Spleen (tissue), 11 donors: ENCODE data around the gene CMIP. TPM values are rescaled to one million over a fixed set of nuclear protein-coding genes. Genes with fewer than 3 reads are reported as not detected.
A peak's percentile ranks its signal among the peaks of the same experiment; 100 is the strongest.

Experiments
- DNase-seq: peaks from one replicate; pipeline ENCODE4 v3.0.0-alpha.2; 2020
- H3K27ac ChIP-seq, 8 donors: fragments of 200-600 bp; sonication (generic) in 7 of 8; 1 replicate in 4 of 8; 2 replicates in 4 of 8; pipeline versions ENCODE4 v1.5.0 to v1.8.0; 2016 to 2021; ENCODE audit warnings: inconsistent platforms in 4 of 8, mild to moderate bottlenecking in 4 of 8, moderate library complexity in 1 of 8
- H3K27me3 ChIP-seq, 7 donors: fragments of 200-600 bp; sonication (generic) in 6 of 7; replicated peaks in 1 of 7; 1 replicate in 4 of 7; 2 replicates in 3 of 7; pipeline versions ENCODE4 v1.5.0 to v1.8.0; 2016 to 2021; ENCODE audit warnings: inconsistent platforms in 3 of 7, mild to moderate bottlenecking in 1 of 7
- H3K36me3 ChIP-seq, 6 donors: fragments of 200-600 bp; sonication (generic) in 5 of 6; 1 replicate in 4 of 6; 2 replicates in 2 of 6; pipeline versions ENCODE4 v1.5.0 to v1.8.0; 2016 to 2021; ENCODE audit warnings: inconsistent platforms in 2 of 6
- H3K4me1 ChIP-seq, 6 donors: fragments of 200-600 bp; sonication (generic) in 5 of 6; 1 replicate in 3 of 6; 2 replicates in 3 of 6; pipeline versions ENCODE4 v1.5.0 to v1.8.0; 2016 to 2021; ENCODE audit warnings: inconsistent platforms in 3 of 6
- H3K4me3 ChIP-seq, 8 donors: fragments of 200-600 bp; sonication (generic) in 7 of 8; 1 replicate in 4 of 8; 2 replicates in 4 of 8; pipeline versions ENCODE4 v1.5.0 to v1.8.0; 2016 to 2021; ENCODE audit warnings: inconsistent platforms in 4 of 8, mild to moderate bottlenecking in 4 of 8, moderate library complexity in 2 of 8
- H3K9me3 ChIP-seq, 8 donors: fragments of 200-600 bp; sonication (generic) in 7 of 8; 1 replicate in 4 of 8; 2 replicates in 4 of 8; pipeline versions ENCODE4 v1.5.0 to v1.8.0; 2016 to 2021; ENCODE audit warnings: inconsistent platforms in 4 of 8
- POLR2A ChIP-seq, 3 donors: fragments of 450-650 bp; IDR thresholded peaks; one replicate each; pipeline ENCODE4 v1.5.1; 2017; ENCODE audit warnings: antibody characterized with exemption in 3 of 3, mild to moderate bottlenecking in 1 of 3
- POLR2AphosphoS5 ChIP-seq, 3 donors: sonication (generic); formaldehyde crosslinking; IDR thresholded peaks; one replicate each; pipeline ENCODE4 v1.5.1; 2017; ENCODE audit warnings: antibody characterized with exemption in 3 of 3
- WGBS, 5 donors: extraction: QIAGEN DNeasy Blood & Tissue Kit in 3 of 5; methylation state at CpG; one replicate each; pipeline versions ENCODE4 v1.1.5 to v1.1.7; 2013 to 2018; 5-methylcytosine and 5-hydroxymethylcytosine counted together
- intact Hi-C: fragments of 100-400 bp; cut with DNase I; formaldehyde crosslinking; loops from one replicate; pipeline ENCODE4 v1.15.0; 2023; ENCODE audit warnings: low total_unique reads
- polyA plus RNA-seq, 3 donors: library from polyadenylated mRNA; stranded (reverse); fragments of 200-250 nt; gene quantifications; one replicate each; pipeline ENCODE4 v1.2.1, GENCODE V29; 2013
- total RNA-seq, 7 donors: library from RNA; depleted of rRNA in 3 of 7; stranded (reverse); fragments of >200 nt in 3 of 7; fragmentation: NEBNext Ultra II Directional in 4 of 7; extraction: Animal tissue kit (Norgen Biotek cat#: 25700) in 4 of 7; gene quantifications; one replicate each; pipeline versions ENCODE4 v1.1.0 to v1.2.1, GENCODE V29; 2016 to 2021
- TF ChIP-seq, protein P1 (sequence below), 11 experiments: fragments of 200-600 bp in 7 of 11; fragments of 450-650 bp in 4 of 11; sonication (generic) in 4 of 11; IDR thresholded peaks in 8 of 11; conservative IDR thresholded peaks in 3 of 11; 1 replicate in 7 of 11; 2 replicates in 4 of 11; pipeline versions ENCODE4 v1.4.0 to v1.8.0; 2016 to 2021; ENCODE audit warnings: antibody characterized with exemption in 11 of 11, inconsistent platforms in 4 of 11, mild to moderate bottlenecking in 1 of 11
- donor health status: healthy with polysubstance abuse.
- donor health status: DM: no; HTN: no; CAD: no; lungs with moderate emphysema.
- donor health status: DM: no; HTN: no; CAD: no.
- donor health status: Bipolar disorder and iron deficiency.
- donor health status: healthy.
- donor health status: DM: no; HTN: no; CAD: no.
- donor health status: DM: yes; HTN: yes; CAD: no.

The CMIP gene
- total and polyA plus RNA-seq, 10 donors = 6.0 to 107 (median 63.6) TPM

DNA sequence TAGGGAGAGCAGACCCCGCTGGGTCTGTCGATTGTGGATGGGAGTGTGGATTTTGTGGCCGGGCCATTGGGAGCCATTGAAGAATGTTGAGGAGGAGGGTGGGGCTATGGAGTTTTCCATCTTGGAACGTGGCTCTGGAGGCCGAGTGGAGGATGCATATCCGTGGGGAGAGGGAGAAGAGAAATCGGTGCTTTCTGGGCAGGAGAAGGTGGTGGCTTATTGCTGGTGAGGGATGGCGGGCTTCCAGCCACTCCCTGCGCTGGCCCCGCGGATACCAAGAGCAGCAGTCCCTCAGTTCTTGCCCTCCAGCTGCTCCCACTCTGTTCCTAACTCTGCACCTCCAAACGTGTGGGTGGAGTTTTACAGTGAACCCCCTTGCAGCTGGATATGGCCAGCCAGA is 162.4 kb downstream of the CMIP start:
- peaks cover 0 to 54% (median 16%) of the 10 kb centered on the region in 6 donors for H3K36me3 ChIP-seq
- no peak overlapping the region for H3K27ac ChIP-seq
- no peak overlapping the region for H3K4me3 ChIP-seq
- peaks cover 0 to 67% (median 26%) of the 10 kb centered on the region in 6 donors for H3K4me1 ChIP-seq
- TF ChIP-seq POLR2A (IDR thresholded peaks at IDR 0.05) = no peak
- TF ChIP-seq, protein P1, sequence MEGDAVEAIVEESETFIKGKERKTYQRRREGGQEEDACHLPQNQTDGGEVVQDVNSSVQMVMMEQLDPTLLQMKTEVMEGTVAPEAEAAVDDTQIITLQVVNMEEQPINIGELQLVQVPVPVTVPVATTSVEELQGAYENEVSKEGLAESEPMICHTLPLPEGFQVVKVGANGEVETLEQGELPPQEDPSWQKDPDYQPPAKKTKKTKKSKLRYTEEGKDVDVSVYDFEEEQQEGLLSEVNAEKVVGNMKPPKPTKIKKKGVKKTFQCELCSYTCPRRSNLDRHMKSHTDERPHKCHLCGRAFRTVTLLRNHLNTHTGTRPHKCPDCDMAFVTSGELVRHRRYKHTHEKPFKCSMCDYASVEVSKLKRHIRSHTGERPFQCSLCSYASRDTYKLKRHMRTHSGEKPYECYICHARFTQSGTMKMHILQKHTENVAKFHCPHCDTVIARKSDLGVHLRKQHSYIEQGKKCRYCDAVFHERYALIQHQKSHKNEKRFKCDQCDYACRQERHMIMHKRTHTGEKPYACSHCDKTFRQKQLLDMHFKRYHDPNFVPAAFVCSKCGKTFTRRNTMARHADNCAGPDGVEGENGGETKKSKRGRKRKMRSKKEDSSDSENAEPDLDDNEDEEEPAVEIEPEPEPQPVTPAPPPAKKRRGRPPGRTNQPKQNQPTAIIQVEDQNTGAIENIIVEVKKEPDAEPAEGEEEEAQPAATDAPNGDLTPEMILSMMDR (IDR thresholded peaks at IDR 0.05 in 8 of 11, conservative IDR thresholded peaks at IDR 0.05 in 3 of 11) = no peak
- no peak for TF ChIP-seq POLR2AphosphoS5 (IDR thresholded peaks at IDR 0.05)
- no peaks in the 10 kb centered on the region for H3K9me3 ChIP-seq
- 91 to 96% (median 94%) methylated on average over 12 of the region's 12 CpGs for WGBS, 5 donors
- no peak for DNase-seq
- H3K27me3 ChIP-seq = no peaks in the 10 kb centered on the region
- intact Hi-C loops = no loop called here

DNA sequence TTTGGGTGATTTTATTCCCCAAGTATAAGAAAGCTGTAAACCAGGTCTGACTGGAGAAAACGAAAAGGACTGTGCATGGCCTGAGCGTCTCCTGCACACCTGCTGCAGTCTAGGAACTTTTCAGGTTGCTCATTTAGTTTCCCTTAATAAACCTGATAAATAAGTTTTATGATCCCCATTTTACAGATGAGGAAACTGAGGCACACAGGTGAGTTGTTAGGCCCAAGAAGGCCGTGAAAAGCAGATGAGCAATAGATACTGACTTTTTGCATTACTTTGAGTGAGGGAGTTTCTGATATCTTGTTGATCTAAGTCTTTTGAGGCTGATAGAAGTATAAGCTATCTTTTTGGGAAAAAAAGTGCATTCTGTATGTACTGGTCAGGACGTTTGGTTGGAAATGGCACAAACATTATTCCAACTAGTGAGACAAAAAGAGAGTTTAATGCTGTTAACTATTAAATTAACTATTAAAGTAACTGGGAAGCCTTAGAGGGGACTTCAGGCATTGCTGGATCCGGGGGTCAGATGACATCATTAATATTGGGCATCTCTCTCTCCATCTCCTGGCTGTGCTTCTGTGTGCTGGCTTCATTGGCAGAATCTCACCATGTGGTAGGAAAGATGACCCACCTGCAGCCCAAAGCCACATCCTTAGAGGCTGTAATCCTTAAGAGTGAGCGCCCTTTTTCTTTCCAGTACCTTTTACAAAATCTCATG is 163.4 kb downstream of the CMIP start:
- H3K4me1 ChIP-seq = peaks cover 0 to 69% (median 34%) of the 10 kb centered on the region in 6 donors
- 87 to 94% (median 92%) methylated on average over 6 of the region's 6 CpGs for WGBS, 5 donors
- H3K9me3 ChIP-seq = no peaks in the 10 kb centered on the region
- TF ChIP-seq POLR2AphosphoS5 (IDR thresholded peaks at IDR 0.05) (no peak), POLR2A (IDR thresholded peaks at IDR 0.05) (no peak)
- TF ChIP-seq, protein P1 (IDR thresholded peaks at IDR 0.05 in 8 of 11, conservative IDR thresholded peaks at IDR 0.05 in 3 of 11) = no peak
- DNase-seq = no peak
- H3K4me3 ChIP-seq = no peak overlapping the region
- peak overlapping the region in 3 of 8 donors; percentile 33 to 59 (median 48) for H3K27ac ChIP-seq
- H3K27me3 ChIP-seq = no peaks in the 10 kb centered on the region
- intact Hi-C loops = no loop called here
- H3K36me3 ChIP-seq = peaks cover 0 to 64% (median 16%) of the 10 kb centered on the region in 6 donors

DNA sequence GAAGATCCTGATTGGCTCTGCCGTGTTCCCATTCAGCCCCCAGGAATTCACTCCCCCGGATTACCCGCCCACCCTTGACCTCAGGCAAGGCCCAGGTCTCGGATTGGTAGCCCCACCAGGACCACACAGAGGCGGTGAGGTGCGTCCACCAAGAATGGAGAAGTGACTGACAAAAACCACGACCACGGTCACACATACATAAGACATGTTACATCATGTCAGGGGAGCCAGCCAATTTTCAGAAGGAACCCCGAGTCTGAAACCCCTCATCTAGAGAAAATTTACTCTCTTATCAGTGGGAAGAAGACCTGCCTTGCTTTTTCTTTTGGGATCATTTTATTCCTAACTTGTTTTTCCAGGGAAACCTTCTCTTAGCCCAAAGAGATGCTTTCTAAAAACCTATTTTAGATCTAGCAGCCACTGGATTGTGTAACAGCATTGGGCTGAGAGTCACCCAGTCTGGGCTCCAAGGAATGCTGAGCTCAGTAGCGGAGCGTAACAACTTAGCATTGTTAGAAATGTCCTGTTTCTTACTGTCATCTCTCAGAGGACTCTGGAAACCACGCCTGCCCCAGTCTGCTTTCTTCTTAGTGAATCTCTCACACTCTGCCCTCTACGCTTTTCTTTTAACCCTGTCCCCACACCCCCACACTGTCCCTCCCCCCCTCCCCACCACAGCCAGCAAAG is 164.1 kb downstream of the CMIP start:
- no peaks in the 10 kb centered on the region for H3K9me3 ChIP-seq
- H3K27ac ChIP-seq = peak overlapping the region in 4 of 8 donors; percentile 29 to 59 (median 40)
- no peak for DNase-seq
- intact Hi-C loops = no loop called here
- H3K27me3 ChIP-seq = no peaks in the 10 kb centered on the region
- TF ChIP-seq POLR2A (IDR thresholded peaks at IDR 0.05) (no peak), POLR2AphosphoS5 (IDR thresholded peaks at IDR 0.05) (no peak)
- TF ChIP-seq, protein P1 (IDR thresholded peaks at IDR 0.05 in 8 of 11, conservative IDR thresholded peaks at IDR 0.05 in 3 of 11) = no peak
- H3K4me3 ChIP-seq = no peak overlapping the region
- 46 to 67% (median 59%) methylated on average over 13 of the region's 13 CpGs for WGBS, 5 donors
- peaks cover 0 to 75% (median 38%) of the 10 kb centered on the region in 6 donors for H3K4me1 ChIP-seq
- H3K36me3 ChIP-seq = peaks cover 0 to 68% (median 16%) of the 10 kb centered on the region in 6 donors

DNA sequence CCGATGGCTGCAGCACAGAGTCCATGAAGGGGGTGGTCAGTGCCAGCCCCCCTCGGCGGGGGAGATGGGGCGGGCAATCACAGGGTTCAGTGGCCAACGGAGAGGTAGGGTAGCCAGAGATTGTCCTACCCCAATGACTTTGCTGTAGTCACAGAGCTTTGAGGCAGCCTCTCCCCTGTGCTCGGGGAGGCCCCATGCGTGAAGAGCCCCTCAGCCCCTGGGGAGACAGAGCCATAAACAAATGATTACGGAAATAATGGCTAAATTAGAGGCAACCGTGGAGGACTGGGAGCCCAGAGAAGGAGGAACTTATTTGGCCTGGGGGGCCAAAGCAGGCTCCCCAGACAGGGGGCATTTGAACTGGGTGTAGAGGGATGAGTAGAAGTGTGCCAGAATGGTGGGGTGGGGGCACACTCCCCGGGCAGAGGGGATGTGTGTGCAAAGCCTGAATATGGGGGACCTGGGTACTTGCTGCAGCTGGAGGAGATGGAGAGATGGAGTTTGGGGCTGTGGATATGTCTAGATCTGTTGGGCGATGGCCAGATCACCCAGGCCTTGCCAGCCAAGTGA is 164.8 kb downstream of the CMIP start:
- Histone ChIP-seq H3K4me1 (peaks cover 0 to 82% (median 41%) of the 10 kb centered on the region in 6 donors), H3K9me3 (no peaks in the 10 kb centered on the region), H3K27me3 (no peaks in the 10 kb centered on the region), H3K4me3 (no peak overlapping the region), H3K36me3 (peaks cover 0 to 72% (median 16%) of the 10 kb centered on the region in 6 donors), H3K27ac (peak overlapping the region in 5 of 8 donors; percentile 29 to 59 (median 38))
- TF ChIP-seq POLR2AphosphoS5 (IDR thresholded peaks at IDR 0.05) = peak in 1 of 3 donors; percentile 17
- no peak for TF ChIP-seq POLR2A (IDR thresholded peaks at IDR 0.05)
- intact Hi-C loops = no loop called here
- WGBS, 5 donors = 79 to 88% (median 84%) methylated on average over 11 of the region's 11 CpGs
- no peak for DNase-seq
